GM19324 (cell line): ENCODE data around the gene PPM1H.
"Not testable (repeated sequence)": the region's sequence is repeated elsewhere in the genome, so short reads cannot be mapped to it uniquely, and the experiment has no call there.

Source experiments
- ATAC-seq: cut with Tn5 transposase; IDR thresholded peaks from one replicate; pipeline ENCODE4 v1.9.1; 2021; ENCODE audit warnings: mild to moderate bottlenecking, moderate library complexity; ENCODE audit not compliant: unreplicated experiment, low FRiP score

Gene PPM1H

GRCh38 chr12:62744551-62744950 lies 190.4 kb downstream of the PPM1H start:
- no peak for ATAC-seq

- ATAC-seq: no peak
These were observed 195.5 kb downstream of the PPM1H start for GRCh38 chr12:62739266-62740015.

DNA sequence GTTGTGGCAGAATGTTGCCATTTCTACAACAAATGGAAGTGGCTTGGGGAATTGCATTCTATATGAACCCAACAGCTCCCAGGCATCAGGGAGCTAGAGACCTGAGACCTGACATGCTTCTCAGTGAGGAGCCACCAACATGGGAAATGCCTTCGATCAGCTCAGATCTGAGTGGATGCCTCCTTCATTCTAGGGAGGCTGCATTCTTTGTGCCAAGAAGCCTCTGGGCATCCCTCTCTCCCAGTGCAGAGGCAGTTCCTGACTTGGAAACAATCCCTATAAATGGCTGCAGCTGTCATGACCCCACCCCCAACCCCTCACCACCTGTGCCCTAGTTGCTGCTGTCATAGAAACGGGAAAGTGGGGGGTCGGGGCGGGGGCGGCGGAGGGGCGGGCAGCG lies 196.3 kb downstream of the PPM1H start:
- ATAC-seq: no peak

DNA sequence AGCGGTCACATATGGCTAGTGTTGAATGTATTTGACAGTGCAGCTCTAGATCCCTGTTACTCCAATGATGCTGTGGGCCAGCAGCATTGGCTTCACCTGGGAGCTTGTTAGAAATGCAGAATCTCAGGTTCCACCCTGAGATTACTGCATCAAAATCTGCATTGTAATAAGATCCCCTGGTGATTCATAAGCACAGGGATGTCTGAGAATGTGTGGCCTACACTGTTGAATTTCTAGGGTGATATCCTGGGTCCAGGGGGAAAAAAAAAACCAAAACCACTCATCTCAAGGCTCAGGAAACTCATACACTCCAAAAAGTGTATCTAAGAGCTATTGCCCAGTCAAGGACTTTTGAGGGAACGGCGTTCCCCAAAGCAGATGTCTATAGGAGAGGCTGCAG lies 196.8 kb downstream of the PPM1H start:
- ATAC-seq: no peak

DNA sequence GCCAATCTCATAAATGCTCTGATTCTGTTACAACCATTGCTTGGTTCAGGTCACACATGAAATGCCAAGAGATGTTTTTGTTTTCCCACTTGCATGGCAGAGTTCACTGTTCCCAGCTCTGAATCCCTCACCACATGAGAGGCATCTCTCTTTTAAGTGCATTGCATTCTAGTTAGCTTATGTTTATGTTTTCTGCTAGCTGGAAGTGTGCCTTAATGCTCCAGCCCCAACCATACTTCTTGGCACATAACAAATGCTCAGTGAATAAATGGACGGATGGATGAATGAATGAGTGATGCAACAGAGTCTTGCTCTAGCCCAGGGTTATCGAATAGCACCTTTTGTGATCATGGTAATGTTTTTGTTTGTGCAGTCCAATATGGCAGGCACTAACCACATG lies 197.3 kb downstream of the PPM1H start:
- no peak for ATAC-seq

GRCh38 chr12:62737188-62737587 lies 197.8 kb downstream of the PPM1H start:
- no peak for ATAC-seq

DNA sequence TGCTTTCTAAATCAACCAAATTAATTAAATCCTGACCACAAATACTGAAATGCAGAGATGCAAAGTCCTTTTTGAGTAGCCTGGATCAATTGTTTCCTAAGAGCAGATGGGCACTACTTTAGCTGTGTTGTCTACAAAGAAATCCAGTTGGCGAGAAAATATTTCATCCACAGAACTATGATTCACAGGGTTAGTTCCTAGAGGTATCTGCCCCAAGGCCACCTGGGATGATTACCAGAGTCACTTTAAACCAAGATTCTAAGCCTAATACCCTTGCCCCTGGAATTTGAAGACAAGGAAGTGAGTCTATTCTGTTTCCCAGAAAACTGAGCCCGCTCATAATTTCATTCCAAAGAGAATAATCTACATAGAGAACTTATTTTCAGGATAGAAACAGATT lies 198.4 kb downstream of the PPM1H start:
- no peak for ATAC-seq

- ATAC-seq: no peak
These were observed 202.0 kb downstream of the PPM1H start for GRCh38 chr12:62732861-62733427.

- ATAC-seq: no peak
These were observed 203.7 kb downstream of the PPM1H start for GRCh38 chr12:62731055-62731820.

DNA sequence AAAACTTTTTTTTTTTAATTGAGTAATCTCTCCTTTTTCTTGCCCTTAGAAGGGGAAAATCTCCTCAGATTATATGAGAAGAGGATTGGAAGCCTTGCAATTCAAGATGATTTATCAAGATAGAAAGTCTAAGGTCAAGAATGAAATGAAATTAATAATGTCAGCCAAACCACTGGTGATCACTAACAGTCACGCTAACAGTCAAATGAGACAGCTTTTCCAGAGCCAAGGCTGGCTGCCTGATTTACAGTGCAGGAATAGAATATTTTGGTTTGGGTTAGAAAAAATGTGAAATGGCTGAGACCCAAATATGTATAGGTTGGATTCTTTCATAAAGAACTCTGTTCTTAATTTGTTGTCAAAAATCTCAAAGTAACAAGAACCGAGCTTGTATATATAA lies 204.3 kb downstream of the PPM1H start:
- no peak for ATAC-seq

DNA sequence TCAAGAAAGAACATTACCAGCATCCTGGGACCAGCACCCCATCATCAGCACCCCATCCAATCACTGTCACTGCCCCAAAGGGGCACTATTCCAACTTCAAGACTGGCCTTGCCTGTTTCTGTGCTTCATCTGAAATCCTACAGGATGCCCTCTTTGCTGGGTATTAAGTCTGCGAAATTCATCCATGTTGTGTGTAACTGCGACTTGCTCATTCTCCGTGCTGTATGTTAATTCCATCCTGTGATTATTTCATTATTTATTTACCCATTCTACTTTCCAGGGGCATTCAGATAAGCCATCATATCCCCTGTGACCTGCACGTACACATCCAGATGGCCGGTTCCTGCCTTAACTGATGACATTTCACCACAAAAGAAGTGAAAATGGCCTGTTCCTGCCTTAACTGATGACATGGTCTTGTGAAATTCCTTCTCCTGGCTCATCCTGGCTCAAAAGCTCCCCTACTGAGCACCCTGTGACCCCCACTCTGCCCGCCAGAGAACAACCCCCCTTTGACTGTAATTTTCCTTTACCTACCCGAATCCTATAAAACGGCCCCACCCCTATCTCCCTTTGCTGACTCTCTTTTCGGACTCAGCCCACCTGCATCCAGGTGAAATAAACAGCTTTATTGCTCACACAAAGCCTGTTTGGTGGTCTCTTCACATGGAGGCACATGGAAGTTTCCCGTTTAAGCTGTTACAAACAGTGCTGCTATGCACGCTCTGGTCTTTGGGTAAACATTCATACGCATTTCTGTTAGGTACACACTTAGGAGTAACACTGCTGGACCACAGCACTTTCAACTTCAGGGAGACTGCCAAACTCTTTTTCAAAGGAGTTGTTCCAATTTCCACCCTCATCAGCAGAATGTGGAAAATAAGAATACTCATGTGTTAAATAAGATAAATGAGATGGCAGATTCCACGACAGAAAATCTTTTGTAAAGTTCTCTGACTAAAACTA lies 205.1 kb downstream of the PPM1H start:
- not testable (repeated sequence) for ATAC-seq

DNA sequence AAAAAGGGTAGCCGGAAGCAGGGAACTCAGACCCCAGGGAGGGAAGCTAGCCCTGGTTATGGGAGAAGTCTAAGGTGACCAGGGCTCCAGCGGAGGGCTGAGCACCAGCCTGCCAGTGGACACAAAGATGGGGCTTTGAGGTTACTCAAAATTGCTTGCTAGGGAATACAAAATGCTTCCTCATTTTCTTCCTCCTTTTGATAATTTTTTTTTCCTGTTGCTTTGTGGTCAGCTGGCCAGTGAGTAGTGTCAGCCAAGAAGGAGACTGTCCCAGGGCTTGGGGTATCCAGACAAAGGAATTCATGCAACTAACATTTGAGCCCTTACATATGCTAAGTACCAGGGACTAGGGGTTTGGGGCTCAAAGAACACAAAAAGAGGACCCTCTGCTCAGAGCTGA lies 206.2 kb downstream of the PPM1H start:
- ATAC-seq: no peak

DNA sequence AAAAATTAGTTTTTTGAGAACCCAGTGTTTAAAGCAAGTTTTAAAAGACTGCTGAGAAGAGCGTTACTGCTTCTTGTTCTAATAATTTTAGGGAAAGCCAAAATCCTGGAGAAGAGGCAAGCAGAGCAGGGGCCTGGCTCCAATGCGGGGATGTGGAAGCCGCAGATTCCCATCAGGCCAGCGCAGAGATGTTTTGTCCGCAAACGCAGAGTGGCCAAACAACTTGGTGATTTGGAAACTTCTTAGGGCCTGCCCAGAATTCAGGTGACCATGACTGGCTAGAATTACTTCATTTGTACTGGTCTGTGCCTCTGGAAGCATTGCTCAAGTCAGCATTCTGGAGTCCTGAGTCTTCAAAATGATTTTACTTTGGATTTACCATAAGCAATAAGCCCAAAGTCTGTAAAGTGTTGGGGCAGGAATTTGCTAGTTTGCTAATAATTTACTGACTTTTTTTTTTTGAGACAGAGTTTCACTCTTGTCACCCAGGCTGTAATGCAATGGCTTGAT lies 208.4 kb downstream of the PPM1H start:
- no peak for ATAC-seq

GRCh38 chr12:62725781-62726180 lies 209.2 kb downstream of the PPM1H start:
- ATAC-seq: no peak

- no peak for ATAC-seq
These were observed 210.0 kb downstream of the PPM1H start for GRCh38 chr12:62724947-62725451.

DNA sequence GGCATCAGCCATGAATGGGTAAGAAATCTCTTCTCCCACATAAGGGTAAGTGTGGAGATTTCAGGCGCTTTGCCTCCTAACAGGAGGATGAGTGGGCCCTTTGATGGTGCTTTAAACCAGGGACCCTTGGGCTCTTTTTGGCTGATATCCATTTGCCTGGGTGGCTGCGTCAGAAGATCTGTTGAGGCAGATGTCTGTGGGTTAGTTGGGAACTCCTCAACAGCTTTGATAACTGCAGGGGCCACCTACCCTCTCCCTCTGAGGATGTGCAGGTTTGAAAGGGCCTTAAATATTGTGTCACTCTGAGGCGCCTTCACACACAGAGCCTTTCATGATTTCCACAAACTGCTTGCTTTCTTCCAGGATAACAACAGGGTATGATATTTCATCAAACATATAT lies 210.7 kb downstream of the PPM1H start:
- ATAC-seq: no peak

DNA sequence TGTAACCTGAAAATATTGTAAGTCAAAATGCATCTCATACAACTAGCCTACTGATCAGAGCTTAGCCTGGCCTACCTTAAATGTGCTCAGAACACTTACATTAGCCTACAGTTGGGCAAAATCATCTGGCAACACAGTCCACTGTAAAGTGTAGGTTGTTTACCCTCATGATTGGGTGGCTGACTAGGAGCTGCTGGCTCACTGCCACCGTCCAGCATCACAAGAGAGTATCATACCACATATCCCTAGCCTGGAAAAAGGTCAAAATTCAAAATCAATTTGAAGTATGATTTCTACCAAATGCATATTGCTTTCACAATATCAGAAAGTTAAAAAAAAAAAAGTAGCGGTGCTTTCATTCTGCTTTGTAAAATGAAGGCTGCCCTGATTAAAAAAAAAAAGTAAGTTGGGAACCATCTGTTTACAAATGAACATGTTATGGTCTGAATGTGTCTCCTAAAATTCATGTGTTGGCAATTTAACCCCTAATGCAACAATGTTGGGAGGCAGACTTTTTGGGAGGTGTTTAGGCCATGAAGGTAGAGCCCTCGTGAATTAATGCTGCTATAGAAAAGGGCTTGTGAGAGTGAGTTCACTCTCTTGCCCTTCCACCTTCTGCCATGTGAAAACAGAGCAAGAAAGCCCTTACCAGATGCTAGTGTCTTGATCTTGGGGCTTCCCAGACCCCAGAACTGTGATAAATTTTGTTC lies 211.8 kb downstream of the PPM1H start:
- ATAC-seq: no peak

DNA sequence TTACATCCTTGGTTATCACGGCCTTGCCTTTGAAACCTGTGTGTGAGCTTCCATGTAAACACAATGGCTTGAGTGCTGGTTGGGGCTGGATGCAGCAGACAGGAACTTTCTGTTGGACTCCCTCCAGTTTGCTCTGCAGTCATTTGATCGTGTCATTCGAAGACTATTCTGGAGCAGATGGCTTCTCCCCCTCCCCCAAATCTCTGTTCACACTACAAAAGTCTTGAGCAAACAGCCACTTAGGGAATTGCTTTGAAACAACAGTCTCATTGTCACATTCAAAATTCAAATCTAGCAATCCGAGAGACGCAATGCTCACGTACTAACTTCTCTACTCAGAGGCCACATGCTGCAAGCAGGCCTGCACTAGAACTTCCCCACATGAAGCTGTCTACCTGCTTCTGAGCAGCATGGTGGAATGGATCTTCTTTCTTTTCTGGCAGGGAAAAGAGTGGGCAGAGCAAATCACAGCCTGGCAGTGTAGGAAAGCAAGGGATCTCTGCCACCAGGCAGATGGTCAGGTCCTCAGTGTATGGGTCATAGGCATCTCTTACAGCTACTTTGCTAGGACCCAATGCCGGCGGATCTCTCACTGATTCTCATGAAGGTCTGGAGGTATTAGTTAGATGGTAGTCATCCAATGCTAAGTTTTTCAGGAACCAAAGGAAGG lies 214.2 kb downstream of the PPM1H start:
- ATAC-seq: no peak

DNA sequence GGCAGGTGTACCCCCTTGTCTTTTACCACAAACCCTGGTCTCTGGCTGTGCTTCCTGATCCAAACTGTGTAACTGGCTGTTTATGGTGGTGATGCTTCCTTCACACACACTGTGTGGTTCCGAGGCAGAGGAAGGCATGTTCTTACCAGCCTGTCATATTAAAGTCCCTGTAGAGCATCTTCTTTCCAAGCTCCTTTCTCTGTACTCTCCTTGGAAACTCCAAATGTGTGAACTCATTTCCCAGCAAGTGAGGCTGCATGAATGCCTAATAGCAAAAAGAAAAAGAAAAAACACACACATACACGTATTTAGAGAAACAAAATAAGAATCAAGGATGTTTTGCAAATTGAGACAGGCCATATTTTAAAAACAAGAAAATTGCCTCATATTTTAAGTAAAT lies 214.9 kb downstream of the PPM1H start:
- ATAC-seq: no peak
